Measurements from ENCODE around the gene ABHD4.
"Not testable (repeated sequence)": the region's sequence is repeated elsewhere in the genome, so short reads cannot be mapped to it uniquely, and the experiment has no call there.

ABHD4 gene

DNA sequence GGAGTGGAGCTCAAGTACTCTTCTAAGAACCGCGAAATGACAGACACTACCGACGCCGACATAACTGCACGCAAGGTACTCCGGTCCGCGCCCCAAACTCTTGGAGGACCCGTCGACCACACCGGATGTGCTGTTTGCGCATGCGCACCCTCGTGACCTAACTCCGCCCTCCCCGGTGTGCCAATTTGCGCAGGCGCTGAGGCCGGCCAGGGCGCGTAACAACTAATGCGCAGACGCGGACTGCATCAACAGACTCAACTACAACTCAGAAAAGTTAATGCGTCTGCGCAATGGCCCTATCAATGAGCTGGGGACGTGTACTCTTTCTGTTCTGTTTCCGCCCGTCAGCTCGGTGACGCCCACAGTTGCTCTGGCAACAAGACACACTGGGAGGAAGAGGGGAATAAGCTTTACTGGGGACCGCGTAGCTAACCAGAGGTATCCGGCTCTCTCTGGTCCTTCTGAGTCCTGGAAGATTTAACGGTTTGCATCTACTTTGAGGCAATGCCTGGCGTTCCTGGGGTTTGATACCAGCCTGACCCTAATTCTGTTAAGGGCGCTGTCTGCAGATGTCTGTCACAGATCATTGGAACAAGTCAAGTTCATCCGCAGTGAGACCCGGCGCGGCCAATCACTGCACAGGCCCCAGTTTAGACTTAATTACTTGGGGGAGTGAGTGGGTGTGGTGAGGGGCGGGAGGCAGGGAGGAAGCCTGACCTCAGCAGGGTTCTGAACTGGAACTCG lies 8.8 kb upstream of the ABHD4 start, which contains the start of gene DAD1:
DAD1 (minus strand) TSS at position 129 of the 744 bp plus-strand sequence; CDS start at position 62, 67 bp downstream.
- peak; percentile 99 for DNase-seq (ENCODE audit: low read depth in 2 of 2)

GRCh38 chr14:22593189-22593588 lies 4.9 kb upstream of the ABHD4 start:
- no peak for DNase-seq (ENCODE audit: low read depth in 2 of 2)

GRCh38 chr14:22593601-22594000 lies 4.5 kb upstream of the ABHD4 start:
- DNase-seq (ENCODE audit: low read depth in 2 of 2) = no peak

GRCh38 chr14:22594156-22594716 lies 3.9 kb upstream of the ABHD4 start:
- DNase-seq (ENCODE audit: low read depth in 2 of 2) = no peak

DNA sequence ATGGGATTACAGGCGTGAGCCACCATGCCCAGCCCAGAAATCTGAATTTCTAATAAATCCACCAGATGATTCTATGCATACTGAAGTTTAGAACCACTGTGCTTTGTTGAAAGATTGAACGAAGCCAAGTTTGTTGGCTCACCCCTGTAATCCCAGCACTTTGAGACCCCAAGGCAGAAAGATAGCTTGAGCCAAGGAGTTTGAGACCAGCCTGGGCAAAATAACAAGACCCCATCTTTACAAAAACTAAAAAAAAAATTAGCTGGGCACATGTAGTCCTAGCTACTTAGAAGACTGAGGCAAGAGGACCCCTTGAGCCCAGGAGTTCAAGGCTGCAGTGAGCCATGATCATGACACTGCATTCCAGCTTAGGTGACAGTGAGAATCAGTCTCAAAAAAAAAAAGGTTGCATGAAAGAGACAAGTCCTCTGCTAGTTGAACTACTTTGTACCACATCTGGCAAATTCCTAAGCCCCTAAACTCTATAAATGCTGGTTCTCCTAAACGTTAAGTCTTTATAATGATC lies 1.7 kb upstream of the ABHD4 start:
- no peak for DNase-seq (ENCODE audit: low read depth in 2 of 2)

- no peak for DNase-seq (ENCODE audit: low read depth in 2 of 2)
Observed at GRCh38 chr14:22597265-22597664, 835 bp upstream of the ABHD4 start.

DNA sequence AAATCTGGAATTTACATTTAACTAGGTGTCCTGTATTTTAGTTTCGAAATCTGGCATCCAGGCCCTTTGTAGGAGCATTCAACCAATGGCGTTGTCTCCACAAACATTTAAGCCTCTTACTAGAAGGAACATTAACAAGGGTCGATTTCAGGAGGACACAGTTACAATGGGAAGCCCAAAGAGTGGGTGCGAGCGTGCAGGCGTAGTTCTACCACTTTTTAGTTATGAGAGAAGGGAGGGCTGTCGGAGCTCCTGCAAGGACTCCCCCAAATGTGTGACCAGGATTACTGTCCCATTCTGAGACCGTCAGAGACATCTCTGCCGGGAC lies 365 bp upstream of the ABHD4 start:
- no peak for DNase-seq (ENCODE audit: low read depth in 2 of 2)

DNA sequence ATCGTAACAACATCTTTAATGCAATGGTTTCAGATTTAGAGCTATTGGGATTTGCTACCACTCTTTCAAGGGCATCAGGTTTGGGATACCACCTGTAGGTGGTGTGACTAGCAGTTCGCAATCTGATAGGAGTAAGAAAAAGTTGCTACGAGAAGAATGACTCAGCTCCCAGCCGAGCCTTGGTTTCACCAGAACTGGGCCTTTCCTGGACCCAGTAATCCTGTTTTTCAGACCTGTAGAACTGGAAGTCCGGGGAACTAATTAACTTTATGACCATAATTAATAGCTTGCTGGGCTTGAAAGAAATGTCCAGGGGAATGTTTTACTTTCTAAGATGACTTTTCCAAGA lies 770 bp downstream of the ABHD4 start:
- DNase-seq (ENCODE audit: low read depth in 2 of 2) = no peak

- DNase-seq (ENCODE audit: low read depth in 2 of 2) = no peak
Observed at GRCh38 chr14:22599349-22599748, 1.2 kb downstream of the ABHD4 start.

GRCh38 chr14:22600027-22600426 lies 1.9 kb downstream of the ABHD4 start:
- DNase-seq (ENCODE audit: low read depth in 2 of 2) = no peak

- no peak for DNase-seq (ENCODE audit: low read depth in 2 of 2)
Observed at GRCh38 chr14:22601456-22601855, 3.4 kb downstream of the ABHD4 start.

GRCh38 chr14:22601996-22602395 lies 3.9 kb downstream of the ABHD4 start:
- no peak for DNase-seq (ENCODE audit: low read depth in 2 of 2)

DNA sequence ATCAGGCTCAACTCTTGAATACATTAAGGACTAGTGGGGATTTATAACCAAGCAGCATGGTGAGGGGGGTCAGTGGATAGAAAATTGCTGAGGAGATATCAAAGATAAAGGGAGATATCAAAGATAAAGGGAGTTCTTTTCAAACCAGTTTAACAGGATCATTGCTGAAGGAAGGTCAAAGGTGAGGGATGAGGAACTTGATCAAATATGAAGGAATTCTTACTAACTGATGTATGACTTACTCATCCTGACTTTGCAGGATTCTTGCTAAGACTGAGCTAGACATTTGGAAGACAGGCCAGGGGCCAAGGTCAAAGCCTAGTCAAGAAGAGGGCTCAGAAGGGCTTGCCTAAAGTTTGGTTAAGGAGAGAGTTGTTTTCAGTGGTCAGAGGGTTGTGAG lies 4.8 kb downstream of the ABHD4 start:
- no peak for DNase-seq (ENCODE audit: low read depth in 2 of 2)

- DNase-seq (ENCODE audit: low read depth in 2 of 2) = no peak
Observed at GRCh38 chr14:22606380-22606779, 8.3 kb downstream of the ABHD4 start.

- DNase-seq (ENCODE audit: low read depth in 2 of 2) = no peak
Observed at GRCh38 chr14:22607291-22607690, 9.2 kb downstream of the ABHD4 start.

DNA sequence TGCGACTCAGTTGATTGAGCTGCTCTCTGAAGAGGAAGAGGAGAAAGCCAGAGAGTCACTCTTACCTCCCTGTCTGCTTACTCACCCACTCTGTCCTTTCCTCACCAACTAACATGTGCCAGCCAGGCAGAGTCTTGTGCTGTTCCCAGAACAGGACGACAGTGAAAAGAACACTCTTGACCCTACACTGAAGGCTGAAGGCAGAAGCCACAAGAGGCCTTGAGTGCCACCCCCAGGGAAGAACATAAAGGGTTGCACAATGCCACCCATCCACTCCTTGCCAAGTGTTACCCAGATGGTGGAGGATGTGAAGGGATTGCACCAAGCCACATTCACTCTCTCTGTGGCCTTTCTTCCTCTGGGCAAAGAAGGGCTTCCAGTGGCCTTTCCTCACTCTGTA lies 12.8 kb downstream of the ABHD4 start:
- DNase-seq (ENCODE audit: low read depth in 2 of 2) = no peak

DNA sequence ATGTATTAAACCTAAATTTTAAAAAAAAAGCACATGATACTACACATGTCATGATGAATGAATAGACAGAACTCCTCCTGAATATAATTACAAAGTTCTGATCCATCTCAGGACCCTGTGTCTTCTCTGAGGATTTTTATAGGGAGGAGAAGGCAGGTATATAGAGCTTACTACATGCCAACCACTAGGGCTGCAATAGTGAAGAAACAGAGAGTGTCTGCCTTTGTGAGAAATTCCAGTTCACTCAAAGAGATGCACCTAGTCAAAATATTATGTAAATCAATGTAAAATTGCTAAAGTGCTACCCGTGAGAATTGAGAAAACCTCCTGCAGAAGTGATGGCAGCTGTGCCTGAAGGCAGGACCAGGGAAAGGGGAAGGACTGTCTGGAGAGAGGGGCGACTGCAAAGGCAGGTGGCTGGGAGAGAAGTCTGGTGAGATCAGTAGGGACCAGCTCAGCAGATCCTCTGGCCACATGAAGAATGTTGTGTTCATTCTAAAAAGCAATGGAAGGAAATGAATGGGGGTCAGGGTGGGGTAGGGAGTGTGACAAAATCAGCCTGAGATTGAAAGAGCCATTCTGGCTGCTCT lies 15.1 kb downstream of the ABHD4 start:
- no peak for DNase-seq (ENCODE audit: low read depth in 2 of 2)

DNA sequence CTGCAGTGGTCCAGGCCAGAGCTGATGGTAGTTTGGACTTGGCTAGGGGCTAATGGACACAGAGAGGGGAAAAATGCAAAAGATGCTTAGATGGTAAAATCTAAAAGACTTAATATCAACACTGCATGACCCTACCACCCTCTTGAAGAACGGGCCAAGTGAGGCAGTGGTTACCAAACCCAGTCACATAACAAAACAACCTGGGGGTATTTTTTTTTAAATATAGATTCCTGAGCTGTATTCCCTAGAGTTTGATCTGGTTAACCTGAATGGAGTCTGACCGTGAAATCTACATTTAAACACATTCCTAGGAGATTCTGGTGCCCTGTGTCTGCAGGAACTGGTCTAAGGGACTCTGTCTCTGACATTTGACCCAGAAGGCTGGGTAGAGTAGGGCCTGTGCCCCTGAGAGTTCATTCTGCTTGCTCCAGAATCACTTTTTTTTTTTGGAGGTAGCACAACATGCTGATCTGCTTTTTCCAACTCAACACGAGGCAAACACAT lies 15.7 kb downstream of the ABHD4 start:
- no peak for DNase-seq (ENCODE audit: low read depth in 2 of 2)

- peak; percentile 95 to 96 for DNase-seq (ENCODE audit: low read depth in 2 of 2)
Observed at GRCh38 chr14:22614240-22614799, 16.2 kb downstream of the ABHD4 start.

- not testable (repeated sequence) for DNase-seq (ENCODE audit: low read depth in 2 of 2)
Observed at GRCh38 chr14:22615765-22616164, 17.7 kb downstream of the ABHD4 start.

GRCh38 chr14:22622255-22622654 lies 24.2 kb downstream of the ABHD4 start:
- no peak for DNase-seq (ENCODE audit: low read depth in 2 of 2)

GRCh38 chr14:22623047-22623446 lies 24.9 kb downstream of the ABHD4 start:
- DNase-seq (ENCODE audit: low read depth in 2 of 2) = no peak

- DNase-seq (ENCODE audit: low read depth in 2 of 2) = no peak
Observed at GRCh38 chr14:22626590-22626989, 28.5 kb downstream of the ABHD4 start.
